ENCODE data around the gene CD81.

CD81 gene

GRCh38 chr11:2391181-2391975 lies 14.3 kb downstream of the CD81 start:
- no peak for DNase-seq

DNA sequence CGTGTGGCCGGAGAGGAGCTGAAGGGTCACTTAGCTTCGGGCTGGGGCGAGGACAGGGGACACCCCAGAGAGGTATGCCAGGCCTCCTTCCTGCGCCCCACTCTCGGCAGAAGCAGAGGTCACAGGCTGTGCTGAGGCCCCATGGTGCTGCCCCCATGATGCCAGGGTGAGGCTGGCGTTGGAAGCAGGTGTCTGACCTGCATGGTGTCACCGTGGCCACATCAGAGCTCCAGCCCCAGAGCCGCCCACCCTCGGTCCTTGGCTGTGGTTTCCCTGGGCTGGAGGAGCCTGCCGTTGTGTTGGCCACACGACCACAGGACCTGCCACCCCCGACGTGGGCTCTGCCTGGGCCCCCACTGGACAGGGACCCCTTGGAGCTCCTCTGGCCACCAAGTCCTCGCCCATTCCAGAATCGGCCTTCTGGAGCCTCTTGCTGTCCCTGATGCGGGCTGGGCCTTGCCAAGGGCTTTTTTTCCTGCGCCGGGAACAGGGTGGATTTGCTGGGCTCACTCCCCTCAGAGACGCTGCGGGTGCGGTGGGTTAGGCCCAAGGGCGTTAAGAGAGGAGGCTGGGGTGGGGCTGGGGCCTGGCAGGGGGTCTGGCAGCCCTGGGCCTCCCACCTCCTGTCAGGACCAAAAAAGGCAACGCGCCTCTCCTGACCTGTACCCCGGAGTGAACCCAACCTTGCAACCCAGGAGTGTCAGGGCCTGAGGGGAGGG lies 15.3 kb downstream of the CD81 start:
- DNase-seq, result no peak

DNA sequence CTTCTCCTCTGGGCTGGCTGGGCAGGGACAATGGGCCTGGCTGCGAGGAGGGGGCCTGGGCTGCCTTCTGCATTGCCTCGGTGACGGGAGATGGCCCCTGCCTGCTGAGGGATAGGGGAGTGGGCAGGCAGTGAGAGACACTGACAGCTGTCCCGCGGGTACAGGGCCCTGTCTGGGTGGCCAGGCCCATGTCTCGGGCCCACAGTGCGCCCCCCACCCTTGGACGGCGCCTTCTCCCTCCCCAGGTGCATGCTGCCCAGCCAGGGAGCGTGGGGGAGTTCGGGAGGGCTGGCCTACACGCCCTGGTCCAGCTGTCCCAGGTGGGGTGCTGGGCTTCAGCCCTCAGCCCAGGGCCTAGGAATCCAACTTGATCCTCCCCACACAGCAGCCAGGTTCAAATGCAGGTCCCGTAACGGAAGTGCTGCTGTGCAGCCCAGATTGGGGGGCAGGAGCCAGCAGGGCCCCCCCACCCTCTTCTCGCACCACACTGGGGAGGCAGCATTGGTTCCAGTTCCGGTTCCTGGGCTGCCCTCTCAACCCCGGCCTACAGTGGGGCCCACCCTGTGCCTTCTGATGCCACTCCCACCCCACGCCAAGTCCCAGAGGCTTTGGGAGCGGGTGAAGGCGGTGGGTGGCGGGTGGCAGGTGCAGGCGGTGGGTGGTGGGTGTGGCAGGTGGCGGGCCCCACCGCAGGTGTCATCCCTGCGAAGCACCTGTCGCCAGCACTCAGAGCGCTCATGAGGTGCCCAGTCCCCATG lies 16.2 kb downstream of the CD81 start:
- no peak for DNase-seq

DNA sequence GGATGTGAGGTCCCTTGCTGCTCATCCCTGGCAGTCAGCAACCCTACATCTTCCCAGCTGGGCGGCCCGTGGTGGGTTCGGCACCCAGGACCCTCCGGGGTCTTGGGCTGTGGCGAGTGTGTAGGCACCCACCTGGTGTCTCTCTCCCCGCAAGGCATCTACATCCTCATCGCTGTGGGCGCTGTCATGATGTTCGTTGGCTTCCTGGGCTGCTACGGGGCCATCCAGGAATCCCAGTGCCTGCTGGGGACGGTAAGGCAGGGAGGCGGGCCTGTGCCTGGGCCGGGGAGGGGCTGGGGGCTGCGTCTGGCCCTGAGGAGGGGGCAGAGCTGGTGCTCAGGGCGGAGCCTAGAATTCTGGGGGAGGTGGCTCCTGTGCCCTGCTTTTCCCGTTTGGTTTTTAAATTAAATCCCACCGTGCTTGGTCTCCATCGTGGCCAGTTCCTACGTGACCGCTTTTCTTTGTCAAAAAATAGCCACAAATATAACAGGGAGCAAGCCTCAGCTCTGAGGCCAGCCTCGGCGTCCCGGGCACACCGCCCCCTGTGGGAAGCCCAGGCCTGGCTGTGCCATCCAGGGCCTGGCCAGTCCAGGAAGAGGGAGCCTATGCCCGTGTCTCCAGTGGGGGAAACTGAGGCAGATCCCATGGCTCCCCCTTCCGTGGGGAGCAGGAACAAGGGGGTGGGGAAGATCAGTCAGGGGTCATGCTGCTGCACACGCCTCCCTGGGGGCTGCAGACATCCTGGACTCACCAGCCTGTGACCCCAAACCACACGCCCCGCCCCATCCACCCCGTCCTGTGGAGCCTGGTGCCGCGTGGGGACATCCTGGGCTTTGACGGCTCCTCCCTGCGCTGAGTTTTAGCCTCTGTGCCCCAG lies 17.1 kb downstream of the CD81 start:
- DNase-seq, result no peak

DNA sequence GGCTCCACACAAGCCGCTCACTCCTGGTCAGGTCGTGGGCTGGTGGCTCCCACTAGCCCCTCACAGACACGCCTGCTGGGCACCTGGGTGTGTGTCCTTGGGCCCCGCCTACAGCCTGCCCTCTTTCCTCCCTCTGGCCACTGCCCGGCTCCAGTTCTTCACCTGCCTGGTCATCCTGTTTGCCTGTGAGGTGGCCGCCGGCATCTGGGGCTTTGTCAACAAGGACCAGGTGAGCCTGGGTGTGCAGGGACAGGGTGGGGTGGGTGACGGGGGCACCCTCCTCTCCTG lies 17.7 kb downstream of the CD81 start:
- DNase-seq, result no peak

- DNase-seq, result no peak
These were observed 18.2 kb downstream of the CD81 start for GRCh38 chr11:2395211-2395730.

- no peak for DNase-seq
These were observed 18.7 kb downstream of the CD81 start for GRCh38 chr11:2395856-2396255.

DNA sequence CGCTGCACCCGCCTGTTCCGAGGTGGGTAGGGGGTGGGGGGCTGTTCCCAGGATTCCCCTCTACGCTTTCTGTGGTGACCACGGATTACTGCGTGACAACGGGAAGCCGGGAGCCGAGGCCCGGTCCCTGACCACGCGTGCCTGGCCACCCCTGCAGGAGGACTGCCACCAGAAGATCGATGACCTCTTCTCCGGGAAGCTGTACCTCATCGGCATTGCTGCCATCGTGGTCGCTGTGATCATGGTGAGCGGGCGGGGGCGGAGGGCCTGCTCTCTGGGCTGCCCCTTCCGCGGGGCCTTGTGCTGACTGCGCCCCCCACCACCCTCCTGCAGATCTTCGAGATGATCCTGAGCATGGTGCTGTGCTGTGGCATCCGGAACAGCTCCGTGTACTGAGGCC lies 19.4 kb downstream of the CD81 start:
- DNase-seq, result no peak

GRCh38 chr11:2397005-2397404 lies 19.9 kb downstream of the CD81 start:
- no peak for DNase-seq

DNA sequence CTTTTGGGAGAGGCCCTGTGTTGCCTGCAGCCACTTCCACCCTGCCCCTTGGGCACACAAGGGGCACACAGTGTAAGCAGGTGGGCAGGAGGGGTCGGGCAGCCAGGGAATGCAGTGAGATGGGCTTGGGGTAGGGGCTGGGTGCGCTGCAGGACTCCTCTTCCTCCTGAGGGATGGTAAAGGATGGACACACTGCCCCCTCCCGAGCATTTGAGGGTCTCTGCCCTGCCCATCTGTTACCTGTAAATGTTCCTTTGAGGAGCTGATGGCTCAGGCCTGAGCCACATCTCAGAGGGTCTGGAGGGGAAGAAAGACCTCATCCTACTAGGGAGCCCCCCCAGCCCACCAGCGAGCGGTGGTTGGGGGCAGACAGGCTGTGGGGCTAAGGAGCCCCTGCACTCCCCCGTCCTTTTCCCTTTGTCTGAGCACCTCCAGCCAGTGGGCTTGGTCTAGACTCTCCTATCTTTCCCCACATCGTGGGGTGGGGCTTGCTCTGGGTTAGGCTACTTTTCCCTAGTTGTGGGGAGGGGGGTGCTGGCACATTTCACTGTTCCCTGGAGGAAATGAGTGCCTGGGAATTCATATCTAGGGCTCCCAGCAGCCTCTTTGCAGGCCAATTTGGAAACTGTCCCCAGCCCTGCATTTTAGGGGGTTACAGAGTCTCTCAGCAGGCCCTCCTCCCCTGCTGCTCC lies 21.7 kb downstream of the CD81 start:
- DNase-seq, result peak; percentile 48

GRCh38 chr11:2399488-2400068 lies 22.5 kb downstream of the CD81 start:
- no peak for DNase-seq

- DNase-seq, result peak; percentile 100
These were observed 23.1 kb downstream of the CD81 start, which contains the start of gene TSSC4 for GRCh38 chr11:2400069-2400761. Gene TSSC4 (plus strand): TSS chr11:2400750. CDS start chr11:2402634, 1,884 bp downstream.

DNA sequence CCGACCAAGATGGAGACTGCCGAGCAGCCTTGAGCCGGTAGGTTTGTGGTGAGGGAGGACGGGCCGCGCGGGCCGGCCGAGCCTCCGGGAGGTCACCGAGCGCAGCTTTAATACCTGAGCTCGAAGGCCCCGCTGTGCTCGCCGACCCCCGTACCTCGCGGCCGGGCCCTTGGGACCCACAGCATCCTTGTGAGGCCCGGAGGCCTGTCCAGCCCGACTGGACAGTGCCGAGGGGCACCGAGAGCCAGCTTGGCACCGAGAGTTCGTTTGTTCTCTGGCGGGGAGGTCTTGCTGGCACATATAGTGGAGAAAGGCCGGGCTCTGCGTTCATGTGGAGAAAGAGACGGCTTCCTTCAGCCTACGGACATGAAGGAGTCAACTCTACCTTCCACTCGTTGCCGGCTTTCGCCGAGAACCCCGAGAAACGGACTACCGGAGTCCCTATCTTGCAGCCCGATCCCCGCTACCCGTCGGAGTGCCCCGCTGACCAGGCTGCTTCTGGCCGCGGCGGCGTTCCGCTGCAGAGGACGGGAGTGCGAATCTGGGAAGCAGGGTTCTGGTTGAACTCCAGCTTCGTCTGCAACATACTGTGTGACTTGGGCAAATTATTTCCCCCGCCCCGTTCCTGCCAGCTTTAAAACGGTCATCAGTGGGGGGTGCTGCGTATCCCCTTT lies 23.8 kb downstream of the CD81 start:
- no peak for DNase-seq

GRCh38 chr11:2401436-2401984 lies 24.4 kb downstream of the CD81 start:
- DNase-seq, result no peak

- no peak for DNase-seq
These were observed 25.0 kb downstream of the CD81 start for GRCh38 chr11:2402106-2402505.

DNA sequence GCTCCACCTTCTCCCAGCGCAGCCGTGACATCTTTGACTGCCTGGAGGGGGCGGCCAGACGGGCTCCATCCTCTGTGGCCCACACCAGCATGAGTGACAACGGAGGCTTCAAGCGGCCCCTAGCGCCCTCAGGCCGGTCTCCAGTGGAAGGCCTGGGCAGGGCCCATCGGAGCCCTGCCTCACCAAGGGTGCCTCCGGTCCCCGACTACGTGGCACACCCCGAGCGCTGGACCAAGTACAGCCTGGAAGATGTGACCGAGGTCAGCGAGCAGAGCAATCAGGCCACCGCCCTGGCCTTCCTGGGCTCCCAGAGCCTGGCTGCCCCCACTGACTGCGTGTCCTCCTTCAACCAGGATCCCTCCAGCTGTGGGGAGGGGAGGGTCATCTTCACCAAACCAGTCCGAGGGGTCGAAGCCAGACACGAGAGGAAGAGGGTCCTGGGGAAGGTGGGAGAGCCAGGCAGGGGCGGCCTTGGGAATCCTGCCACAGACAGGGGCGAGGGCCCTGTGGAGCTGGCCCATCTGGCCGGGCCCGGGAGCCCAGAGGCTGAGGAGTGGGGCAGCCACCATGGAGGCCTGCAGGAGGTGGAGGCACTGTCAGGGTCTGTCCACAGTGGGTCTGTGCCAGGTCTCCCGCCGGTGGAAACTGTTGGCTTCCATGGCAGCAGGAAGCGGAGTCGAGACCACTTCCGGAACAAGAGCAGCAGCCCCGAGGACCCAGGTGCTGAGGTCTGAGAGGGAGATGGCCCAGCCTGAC lies 26.0 kb downstream of the CD81 start:
- no peak for DNase-seq

DNA sequence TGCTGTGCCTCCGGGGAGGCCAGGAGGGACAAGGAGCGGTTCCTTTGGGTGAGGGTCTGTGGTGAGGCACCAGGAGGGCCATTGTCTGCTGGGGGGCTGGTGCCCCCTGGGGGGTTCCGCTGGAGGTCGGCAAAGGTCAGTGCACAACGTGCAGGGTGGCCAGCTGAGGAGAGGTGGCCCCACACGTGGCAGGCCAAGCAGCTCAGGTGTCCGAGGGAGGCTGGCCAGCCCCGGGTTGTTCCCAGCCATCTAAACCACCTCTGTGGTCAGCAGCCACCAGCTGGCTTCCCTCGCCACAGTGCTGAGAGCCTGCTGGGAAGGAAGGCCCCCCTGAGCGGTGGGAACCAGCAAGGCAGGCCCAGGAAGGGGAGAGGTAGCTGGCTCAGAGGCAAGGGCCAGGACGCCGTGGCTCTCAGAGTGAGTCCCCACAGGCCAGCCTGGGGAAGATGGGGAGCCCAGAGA lies 27.7 kb downstream of the CD81 start:
- DNase-seq, result no peak

DNA sequence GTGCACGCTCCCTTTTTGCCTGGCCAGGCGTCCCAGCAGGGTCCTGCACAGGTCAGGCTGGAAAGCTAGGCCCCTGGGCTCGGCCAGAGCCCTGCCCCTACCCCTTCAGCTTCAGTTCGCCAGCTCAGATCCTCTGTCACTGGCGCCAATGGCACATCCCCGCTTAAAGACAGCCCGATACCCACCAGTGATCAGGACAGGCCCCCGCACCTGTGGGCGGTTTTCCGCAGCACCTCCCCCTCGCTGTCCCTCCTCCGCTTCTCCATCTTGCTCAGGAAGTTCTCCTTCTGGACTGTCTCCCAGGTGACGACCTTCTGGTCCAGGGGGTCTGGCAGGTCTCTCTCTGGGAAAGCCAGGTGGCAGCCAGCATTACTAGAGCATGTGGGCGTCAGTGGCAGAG lies 29.3 kb downstream of the CD81 start:
- no peak for DNase-seq

DNA sequence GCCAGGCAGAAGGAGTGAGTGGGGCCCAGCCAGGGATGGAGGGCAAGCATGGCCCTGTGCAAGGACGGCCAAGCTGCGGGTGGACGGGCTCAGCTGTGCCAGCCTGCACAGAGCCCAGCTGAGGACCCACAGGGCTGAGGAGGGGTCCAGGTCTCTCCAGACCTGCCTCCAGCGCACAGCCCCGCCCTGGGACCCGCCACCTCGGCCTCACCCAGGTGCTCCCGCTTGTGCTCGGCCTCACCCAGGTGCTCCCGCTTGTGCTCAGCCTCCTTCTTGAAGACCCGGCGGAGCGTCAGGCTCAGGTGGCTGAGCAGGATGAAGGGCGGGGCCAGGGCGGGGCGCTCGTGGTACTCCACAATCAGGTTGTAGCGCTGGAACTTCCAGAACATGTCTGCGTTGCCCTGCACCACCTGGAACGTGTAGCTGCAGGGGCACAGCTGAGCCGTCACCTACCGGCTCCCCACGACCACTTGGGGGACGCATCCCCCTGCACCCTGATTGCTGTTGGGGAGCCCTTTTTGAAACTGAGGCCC lies 29.8 kb downstream of the CD81 start:
- DNase-seq, result no peak

Measured in hematopoietic multipotent progenitor cell treated with erythropoietin and hydrocortisone succinate and interleukin-3 and kit ligand, for 6 days (in vitro differentiated cells).